ENCODE results near the gene ADAM19.

- TF ChIP-seq POLR2AphosphoS5 (IDR thresholded peaks at IDR 0.05; ENCODE audit: borderline replicate concordance, low read depth, low read length) (no peak), EZH2 (IDR thresholded peaks at IDR 0.05) (no peak), FOXP2 (optimal IDR thresholded peaks at IDR 0.05; ENCODE audit: control extremely low read depth, extremely low read length, insufficient read depth) (no peak)
Observed at GRCh38 chr5:157535042-157535865, 40.3 kb downstream of the ADAM19 start.
